ENCODE measurements around the gene DAAM1. TPM values are rescaled to one million over a fixed set of nuclear protein-coding genes. Genes with fewer than 3 reads are reported as not detected.

The DAAM1 gene
- total RNA-seq, 4 donors from 2014 or later = 40.0 to 86.7 (median 57.6) TPM

DNA sequence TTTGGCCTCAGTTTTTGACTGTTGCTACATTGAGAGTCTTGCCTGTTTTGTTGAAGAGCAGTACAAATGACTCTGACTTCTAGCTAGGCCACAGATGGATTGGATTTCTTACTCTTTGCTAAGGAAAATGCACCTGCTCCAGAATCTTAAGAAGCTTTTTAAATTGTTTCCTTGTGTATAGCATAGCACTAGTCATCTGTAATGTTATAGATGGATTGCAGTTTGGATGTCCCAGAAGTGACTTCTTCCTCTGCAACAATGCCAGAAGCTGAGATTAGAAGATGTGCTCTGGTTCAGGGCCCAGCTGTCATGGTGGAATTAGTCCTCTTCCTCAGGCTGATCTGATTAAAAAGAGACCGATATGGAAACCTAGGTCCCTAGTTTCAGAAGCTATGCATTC, 67.9 kb downstream of the DAAM1 start:
- Histone ChIP-seq H3K27ac (peak overlapping the region in 1 of 4 donors; percentile 85), H3K36me3 (no peaks in the 10 kb centered on the region), H3K27me3 (no peaks in the 10 kb centered on the region), H3K4me3 (no peak overlapping the region), H3K9me3 (no peaks in the 10 kb centered on the region), H3K4me1 (peaks cover 0 to 45% (median 17%) of the 10 kb centered on the region in 4 donors)
- TF ChIP-seq POLR2A (IDR thresholded peaks at IDR 0.05) (no peak), EP300 (IDR thresholded peaks at IDR 0.05) (no peak)
- TF ChIP-seq, protein P1, sequence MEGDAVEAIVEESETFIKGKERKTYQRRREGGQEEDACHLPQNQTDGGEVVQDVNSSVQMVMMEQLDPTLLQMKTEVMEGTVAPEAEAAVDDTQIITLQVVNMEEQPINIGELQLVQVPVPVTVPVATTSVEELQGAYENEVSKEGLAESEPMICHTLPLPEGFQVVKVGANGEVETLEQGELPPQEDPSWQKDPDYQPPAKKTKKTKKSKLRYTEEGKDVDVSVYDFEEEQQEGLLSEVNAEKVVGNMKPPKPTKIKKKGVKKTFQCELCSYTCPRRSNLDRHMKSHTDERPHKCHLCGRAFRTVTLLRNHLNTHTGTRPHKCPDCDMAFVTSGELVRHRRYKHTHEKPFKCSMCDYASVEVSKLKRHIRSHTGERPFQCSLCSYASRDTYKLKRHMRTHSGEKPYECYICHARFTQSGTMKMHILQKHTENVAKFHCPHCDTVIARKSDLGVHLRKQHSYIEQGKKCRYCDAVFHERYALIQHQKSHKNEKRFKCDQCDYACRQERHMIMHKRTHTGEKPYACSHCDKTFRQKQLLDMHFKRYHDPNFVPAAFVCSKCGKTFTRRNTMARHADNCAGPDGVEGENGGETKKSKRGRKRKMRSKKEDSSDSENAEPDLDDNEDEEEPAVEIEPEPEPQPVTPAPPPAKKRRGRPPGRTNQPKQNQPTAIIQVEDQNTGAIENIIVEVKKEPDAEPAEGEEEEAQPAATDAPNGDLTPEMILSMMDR (IDR thresholded peaks at IDR 0.05) = no peak
- DNase-seq (ENCODE audit: low spot score in 2 of 2) = no peak
- WGBS, 2 donors = 94 to 100% methylated on average over 1 of the region's 1 CpG

DNA sequence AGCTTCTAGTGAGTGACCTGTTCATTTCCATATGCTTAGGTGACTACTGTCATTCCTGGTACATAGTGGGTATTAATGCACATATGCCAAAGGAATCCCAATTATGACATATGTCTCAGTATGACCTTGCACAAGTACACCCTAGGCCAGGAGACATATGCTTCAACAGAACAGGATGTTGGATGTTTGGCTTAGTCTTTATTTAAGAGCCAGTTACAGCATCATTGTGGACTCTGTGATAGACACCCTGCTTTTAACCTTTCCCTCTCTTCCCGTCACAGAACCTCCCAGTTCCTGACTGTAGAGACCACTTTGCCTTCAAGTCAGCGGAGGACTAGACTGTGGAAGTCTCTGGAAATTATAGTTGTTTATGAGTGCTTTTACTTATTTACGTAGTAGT, 72.9 kb downstream of the DAAM1 start:
- no peak overlapping the region for H3K4me3 ChIP-seq
- H3K4me1 ChIP-seq = peaks cover 0 to 25% (median 5%) of the 10 kb centered on the region in 4 donors
- WGBS, 2 donors = 65 to 80% methylated on average over 3 of the region's 3 CpGs
- peaks cover 0 to 19% (median 0%) of the 10 kb centered on the region in 3 donors for H3K36me3 ChIP-seq
- no peak for TF ChIP-seq POLR2A (IDR thresholded peaks at IDR 0.05)
- TF ChIP-seq EP300 (IDR thresholded peaks at IDR 0.05) = no peak
- TF ChIP-seq, protein P1 (IDR thresholded peaks at IDR 0.05) = no peak
- DNase-seq (ENCODE audit: low spot score in 2 of 2) = no peak
- H3K9me3 ChIP-seq = no peaks in the 10 kb centered on the region
- H3K27me3 ChIP-seq = no peaks in the 10 kb centered on the region
- no peak overlapping the region for H3K27ac ChIP-seq

DNA sequence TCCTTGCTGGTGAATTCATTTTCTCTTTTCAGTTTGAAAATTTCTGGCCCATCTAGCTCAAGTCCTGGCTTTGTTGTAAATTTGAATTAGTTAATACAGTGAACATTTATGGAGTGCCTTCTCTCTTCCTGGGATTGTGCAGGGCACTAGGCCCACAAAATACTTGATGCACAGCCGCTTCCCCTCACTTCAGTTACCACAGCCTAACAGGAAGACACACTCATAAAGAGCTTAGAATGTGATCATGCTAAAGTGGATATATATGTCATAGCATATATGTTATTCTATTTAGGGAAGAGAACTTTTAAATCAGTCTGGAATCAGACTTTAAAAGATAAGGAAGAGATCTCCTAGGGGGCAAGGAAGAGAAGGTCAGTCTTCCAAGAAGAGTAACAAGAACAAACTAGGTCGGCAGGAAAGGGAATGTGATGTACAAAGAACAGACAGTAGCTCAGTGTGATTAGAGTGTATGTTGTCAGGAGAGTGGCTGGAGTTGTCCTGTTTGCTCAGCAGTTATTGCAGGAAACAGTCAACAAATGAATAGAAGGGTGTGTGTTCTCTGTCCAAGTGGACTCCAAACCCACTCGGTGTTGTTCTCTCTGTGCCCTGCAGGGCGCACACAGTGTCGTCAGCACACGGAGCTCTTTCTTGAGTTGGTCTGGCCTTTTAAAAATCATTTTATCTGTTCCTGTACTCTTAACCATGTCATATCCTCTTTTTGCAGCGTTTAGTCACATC, 74.4 kb downstream of the DAAM1 start:
- 58 to 59% methylated on average over 7 of the region's 7 CpGs for WGBS, 2 donors
- no peaks in the 10 kb centered on the region for H3K9me3 ChIP-seq
- DNase-seq (ENCODE audit: low spot score in 2 of 2) = no peak
- peaks cover 0 to 33% (median 5%) of the 10 kb centered on the region in 4 donors for H3K4me1 ChIP-seq
- H3K27me3 ChIP-seq = no peaks in the 10 kb centered on the region
- no peak overlapping the region for H3K4me3 ChIP-seq
- peaks cover 0 to 23% (median 0%) of the 10 kb centered on the region in 3 donors for H3K36me3 ChIP-seq
- H3K27ac ChIP-seq = peak overlapping the region in 2 of 4 donors; percentile 14 to 39
- TF ChIP-seq POLR2A (IDR thresholded peaks at IDR 0.05) (no peak), EP300 (IDR thresholded peaks at IDR 0.05) (peak in 1 of 2 donors; percentile 38)
- TF ChIP-seq, protein P1 (IDR thresholded peaks at IDR 0.05) = peak in 2 of 5 experiments; percentile 9 to 38

DNA sequence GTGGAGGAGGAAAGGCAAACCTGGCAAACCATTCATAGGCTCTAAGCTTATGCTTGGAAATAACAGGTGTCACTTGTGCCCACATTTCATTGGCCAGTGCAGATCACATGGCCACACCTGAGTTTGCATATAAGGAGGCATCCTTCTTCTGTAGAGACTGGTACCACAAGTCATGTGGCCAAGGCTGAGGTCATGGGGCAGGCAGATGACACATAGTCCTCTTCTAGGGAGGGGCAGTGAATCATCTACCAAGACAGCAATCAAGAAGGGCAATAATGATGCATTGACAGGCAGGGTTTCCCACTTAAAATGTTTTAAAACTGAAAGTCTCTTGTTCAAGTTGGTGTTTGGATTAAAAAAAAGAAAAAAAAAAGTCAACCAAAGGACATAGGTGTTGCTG, 77.3 kb downstream of the DAAM1 start:
- H3K36me3 ChIP-seq = peaks cover 0 to 30% (median 0%) of the 10 kb centered on the region in 3 donors
- no peaks in the 10 kb centered on the region for H3K9me3 ChIP-seq
- no peak for DNase-seq (ENCODE audit: low spot score in 2 of 2)
- H3K27ac ChIP-seq = peak overlapping the region in 1 of 4 donors; percentile 7
- H3K4me1 ChIP-seq = peaks cover 0 to 37% (median 8%) of the 10 kb centered on the region in 4 donors
- no peak overlapping the region for H3K4me3 ChIP-seq
- H3K27me3 ChIP-seq = no peaks in the 10 kb centered on the region
- TF ChIP-seq, protein P1 (IDR thresholded peaks at IDR 0.05) = no peak
- TF ChIP-seq POLR2A (IDR thresholded peaks at IDR 0.05) (no peak), EP300 (IDR thresholded peaks at IDR 0.05) (no peak)

DNA sequence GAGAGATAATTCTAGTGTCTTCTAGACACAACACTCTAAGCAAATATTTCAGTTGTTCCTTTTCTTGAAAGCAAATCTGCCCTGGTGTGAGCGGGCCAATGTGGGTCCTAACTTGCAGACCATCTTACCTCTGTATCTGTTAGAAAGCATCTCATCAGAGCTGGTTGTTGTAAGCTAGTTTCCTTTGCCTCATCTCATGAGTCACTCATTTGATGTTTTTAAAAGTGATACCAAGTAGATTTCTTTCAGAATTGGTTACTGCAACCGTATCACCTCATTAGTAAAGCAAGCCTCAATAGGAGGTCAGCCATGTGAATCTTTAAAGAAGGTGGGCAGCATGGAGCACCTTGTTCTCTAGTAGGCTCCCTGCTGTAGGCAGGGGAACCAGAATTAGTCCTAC, 78.6 kb downstream of the DAAM1 start:
- peaks cover 0 to 30% (median 0%) of the 10 kb centered on the region in 3 donors for H3K36me3 ChIP-seq
- no peak overlapping the region for H3K4me3 ChIP-seq
- peak overlapping the region in 1 of 4 donors; percentile 60 for H3K27ac ChIP-seq
- TF ChIP-seq POLR2A (IDR thresholded peaks at IDR 0.05) (no peak), EP300 (IDR thresholded peaks at IDR 0.05) (no peak)
- TF ChIP-seq, protein P1 (IDR thresholded peaks at IDR 0.05) = no peak
- H3K4me1 ChIP-seq = peaks cover 0 to 49% (median 8%) of the 10 kb centered on the region in 4 donors
- DNase-seq (ENCODE audit: low spot score in 2 of 2) = no peak
- no peaks in the 10 kb centered on the region for H3K27me3 ChIP-seq
- 90% methylated on average over 2 of the region's 2 CpGs for WGBS, 2 donors
- H3K9me3 ChIP-seq = no peaks in the 10 kb centered on the region
